DOHH2 (cell line): ENCODE data around the gene GNB1L.

ENCODE experiments used
- EZH2phosphoT487 ChIP-seq: fragments of 200-600 bp; sonication (generic); IDR thresholded peaks from 2 replicates; pipeline ENCODE4 v1.6.1; 2017; ENCODE audit warnings: borderline replicate concordance, mild to moderate bottlenecking, antibody characterized with exemption, low read length, moderate library complexity, mixed read lengths
- TF ChIP-seq, protein P1 (sequence below): fragments of 200-600 bp; sonication (generic); IDR thresholded peaks from one replicate; pipeline ENCODE4 v1.5.1; 2014; ENCODE audit warnings: antibody characterized with exemption, mild to moderate bottlenecking, low read depth, low read length; ENCODE audit not compliant: poor library complexity, severe bottlenecking

GRCh38 chr22:19815823-19816290 is 38.8 kb downstream of the GNB1L start:
- TF ChIP-seq, protein P1, sequence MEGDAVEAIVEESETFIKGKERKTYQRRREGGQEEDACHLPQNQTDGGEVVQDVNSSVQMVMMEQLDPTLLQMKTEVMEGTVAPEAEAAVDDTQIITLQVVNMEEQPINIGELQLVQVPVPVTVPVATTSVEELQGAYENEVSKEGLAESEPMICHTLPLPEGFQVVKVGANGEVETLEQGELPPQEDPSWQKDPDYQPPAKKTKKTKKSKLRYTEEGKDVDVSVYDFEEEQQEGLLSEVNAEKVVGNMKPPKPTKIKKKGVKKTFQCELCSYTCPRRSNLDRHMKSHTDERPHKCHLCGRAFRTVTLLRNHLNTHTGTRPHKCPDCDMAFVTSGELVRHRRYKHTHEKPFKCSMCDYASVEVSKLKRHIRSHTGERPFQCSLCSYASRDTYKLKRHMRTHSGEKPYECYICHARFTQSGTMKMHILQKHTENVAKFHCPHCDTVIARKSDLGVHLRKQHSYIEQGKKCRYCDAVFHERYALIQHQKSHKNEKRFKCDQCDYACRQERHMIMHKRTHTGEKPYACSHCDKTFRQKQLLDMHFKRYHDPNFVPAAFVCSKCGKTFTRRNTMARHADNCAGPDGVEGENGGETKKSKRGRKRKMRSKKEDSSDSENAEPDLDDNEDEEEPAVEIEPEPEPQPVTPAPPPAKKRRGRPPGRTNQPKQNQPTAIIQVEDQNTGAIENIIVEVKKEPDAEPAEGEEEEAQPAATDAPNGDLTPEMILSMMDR, result no peak
- no peak for TF ChIP-seq EZH2phosphoT487
